GM03348 (cell line): Measurements from ENCODE around the gene SERPINI2.
"Not testable (repeated sequence)": the region's sequence is repeated elsewhere in the genome, so short reads cannot be mapped to it uniquely, and the experiment has no call there.

Source experiments
- DNase-seq: peaks from one replicate; pipeline ENCODE4 v3.0.0; 2012; ENCODE audit warnings: low spot score

The SERPINI2 gene

GRCh38 chr3:167450195-167450594 lies 23.6 kb downstream of the SERPINI2 start:
- DNase-seq: no peak

DNA sequence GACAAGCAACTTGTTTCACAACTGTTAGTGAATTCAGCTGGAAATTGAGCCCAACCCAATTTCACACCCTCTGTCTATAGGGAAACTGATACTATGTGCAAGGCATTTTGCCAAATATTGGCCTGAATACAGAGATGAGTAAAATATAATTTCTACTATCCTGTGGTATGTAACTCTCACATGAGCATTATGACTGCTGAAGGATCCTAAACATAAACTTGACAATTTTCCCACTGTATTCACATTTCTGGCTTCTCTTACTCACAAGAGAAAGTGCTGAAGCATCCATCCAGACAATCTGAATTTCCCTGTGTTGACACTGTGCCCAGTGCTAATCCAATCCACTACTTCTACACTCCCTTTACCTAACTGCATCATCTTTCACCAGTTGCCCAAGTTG lies 28.4 kb downstream of the SERPINI2 start:
- DNase-seq: no peak

DNA sequence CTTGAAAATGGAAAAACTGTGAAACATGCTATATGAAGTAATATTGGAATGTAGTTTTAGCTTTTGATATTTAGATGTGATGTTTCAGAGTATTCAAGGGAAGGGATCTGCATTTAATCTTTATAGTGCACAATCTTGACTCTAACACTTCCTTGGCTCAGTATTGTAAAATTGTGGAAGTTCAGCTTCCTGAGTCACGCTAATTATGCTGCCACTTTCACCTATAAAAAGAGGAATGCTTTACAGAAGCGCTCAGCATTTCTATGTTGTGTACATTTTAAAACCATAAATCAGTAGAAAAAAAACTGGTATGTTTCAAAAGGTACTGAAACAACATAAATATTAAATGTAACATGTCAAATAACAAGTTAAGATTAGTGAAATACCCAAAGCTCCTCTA lies 32.6 kb downstream of the SERPINI2 start:
- no peak for DNase-seq

DNA sequence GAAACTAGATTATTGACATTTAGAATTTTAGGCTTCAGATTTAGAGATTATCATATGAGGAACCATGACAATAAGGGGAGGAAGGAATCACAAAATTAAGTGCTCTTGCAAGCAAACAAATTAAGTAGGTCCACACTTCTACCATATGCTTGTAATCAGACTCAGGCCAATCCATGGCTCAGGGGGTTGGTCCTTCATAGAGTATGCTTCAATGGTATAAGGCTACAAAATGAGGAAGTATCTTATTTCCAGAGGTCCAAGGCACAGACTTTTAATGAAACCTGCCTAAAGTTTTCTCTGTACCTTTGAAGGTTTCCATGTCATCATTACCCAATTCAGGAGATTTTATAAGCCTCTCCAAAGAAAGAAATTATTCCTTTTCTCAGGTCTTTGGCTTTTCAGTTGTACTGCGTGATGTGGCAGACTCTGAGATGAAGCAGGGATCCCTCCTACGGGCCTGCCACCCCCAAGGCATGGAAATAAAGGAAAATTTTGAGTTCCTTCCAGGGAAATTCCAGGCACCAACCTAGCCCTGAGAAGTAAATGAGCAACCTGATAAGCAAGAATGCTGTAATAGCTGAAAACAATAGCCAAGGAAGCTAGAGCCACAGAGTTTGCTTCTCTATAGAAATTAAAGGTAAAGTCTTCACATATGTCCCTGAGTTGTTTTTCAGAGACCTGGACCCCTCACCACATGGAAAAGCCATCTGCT lies 36.3 kb downstream of the SERPINI2 start:
- DNase-seq: no peak

DNA sequence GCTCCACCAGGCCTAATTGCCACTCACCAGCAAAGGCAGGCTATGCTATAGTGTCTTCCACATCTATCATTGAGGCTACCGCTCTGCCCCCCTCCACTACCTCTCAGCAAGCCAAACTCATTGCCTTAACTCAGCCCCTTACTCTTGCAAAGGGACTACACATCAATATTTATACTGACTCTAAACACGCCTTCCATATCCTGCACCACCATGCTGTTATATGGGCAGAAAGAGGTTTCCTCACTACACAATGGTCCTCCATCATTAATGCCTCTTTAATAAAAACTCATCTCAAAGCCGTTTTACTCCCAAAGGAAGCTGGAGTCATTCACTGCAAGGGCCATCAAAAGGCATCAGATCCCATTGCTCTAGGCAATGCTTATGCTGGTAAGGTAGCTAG lies 46.9 kb downstream of the SERPINI2 start:
- DNase-seq: not testable (repeated sequence)

DNA sequence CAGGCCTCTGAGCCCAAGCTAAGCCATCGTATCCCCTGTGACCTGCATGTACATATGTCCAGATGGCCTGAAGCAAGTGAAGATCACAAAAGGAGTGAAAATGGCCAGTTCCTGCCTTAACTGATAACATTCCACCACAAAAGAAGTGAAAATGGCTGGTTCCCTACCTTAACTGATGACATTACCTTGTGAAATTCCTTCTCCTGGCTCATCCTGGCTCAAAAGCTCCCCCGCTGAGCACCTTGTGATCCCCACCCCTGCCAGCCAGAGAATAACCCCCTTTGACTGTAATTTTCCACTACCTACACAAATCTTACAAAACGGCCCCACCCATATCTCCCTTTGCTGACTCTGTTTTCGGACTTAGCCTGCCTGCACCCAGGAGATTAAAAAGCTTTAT lies 51.4 kb downstream of the SERPINI2 start:
- DNase-seq: not testable (repeated sequence)

DNA sequence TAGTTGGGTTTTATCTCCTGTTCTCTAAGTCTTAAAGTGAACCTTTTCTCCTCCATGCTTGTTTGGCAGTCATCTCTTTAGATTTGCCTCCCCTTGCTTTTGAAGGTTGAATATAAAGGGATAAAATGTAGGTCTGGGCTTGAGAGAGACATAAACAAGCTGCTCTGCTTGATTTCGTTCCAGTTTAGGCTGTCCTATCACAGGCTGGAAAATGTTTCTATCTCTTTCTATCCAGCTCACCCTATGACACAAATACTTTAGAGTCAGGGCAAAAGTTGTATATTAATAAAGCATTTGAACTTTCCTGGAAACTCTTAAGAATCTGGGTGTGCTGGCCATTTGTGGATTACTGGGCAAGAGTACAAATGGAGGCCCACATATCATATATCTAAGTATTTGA lies 64.2 kb downstream of the SERPINI2 start:
- DNase-seq: no peak

DNA sequence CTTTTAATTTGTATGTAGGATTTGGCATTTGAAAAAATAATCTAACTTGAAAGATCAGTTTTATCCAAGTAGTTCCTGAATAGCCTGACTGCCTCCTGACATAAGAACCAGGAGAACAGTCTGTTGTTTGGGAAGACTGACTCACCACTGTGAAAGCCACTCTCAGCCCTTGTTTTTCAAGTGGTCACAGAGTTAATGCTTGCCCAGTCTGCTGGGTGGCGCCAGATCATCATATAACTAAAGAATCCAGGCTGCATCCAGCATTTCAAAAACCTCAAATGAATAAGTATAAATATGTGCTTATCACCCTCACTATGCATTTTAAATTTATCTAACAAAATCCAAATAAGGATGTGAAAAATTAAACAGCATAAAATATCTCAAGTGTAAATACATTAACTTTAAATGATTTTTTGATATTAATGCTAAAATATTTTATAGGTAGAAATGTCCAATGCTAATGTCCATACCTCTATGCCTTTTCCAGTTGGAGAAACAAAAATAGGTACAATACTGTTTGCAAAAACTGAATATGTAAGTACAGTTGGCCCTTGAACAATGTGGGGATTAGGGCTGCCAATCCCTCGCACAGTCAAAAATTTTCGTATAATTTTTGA lies 66.9 kb downstream of the SERPINI2 start:
- DNase-seq: peak; percentile 30

- DNase-seq: no peak
Measured at GRCh38 chr3:167397826-167398225, 76.0 kb downstream of the SERPINI2 start.

DNA sequence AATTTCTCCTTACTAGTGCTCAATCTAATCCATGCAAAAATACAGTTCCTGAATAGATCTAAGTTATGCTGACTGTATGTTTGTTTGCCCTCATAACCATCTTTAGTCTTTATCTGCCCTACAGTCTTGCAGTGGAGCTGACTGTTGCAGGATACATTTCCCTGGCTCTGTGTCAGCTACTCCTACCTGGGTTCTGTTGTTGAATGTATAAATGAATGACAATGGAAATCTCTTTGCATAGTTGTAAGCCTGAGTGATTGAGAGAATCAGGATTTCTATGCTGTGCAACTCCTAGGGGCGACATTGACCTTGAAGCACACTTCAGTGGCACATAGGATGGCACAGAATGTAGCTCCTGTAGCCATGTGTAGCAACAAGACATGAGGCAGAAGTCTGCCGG lies 77.8 kb downstream of the SERPINI2 start:
- DNase-seq: no peak

DNA sequence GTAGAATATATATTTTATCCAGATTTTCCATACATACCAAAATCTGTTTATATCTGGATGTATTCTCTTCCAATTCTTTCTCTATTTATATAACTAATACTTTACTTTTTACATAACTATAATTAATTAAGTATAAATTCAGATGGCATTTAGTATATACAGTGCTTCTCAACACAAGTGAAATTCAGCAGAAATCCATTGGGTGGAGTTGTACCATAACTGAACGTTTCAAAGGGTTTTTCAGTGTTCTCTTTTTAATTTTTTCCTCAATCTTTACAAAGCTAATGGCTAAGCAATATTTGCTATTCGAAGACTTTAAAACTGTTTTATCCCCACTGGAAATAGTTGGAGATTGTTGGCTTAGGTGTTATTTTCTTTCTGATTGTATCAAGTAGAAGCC lies 79.8 kb downstream of the SERPINI2 start:
- no peak for DNase-seq
